GM10248 (cell line): ENCODE measurements around the gene TMC5.

Experiments
- CTCF ChIA-PET: fragments of 300-600 bp; sonication (Branson Sonifier 250); formaldehyde crosslinking; extraction: SDS; loops from one replicate; lab custom pipeline; 2021; ENCODE audit warnings: antibody characterized with exemption; lab: Yijun Ruan, JAX
- POLR2A ChIA-PET: fragments of 350-650 bp; sonication (Branson Sonifier 250); formaldehyde crosslinking; extraction: SDS; loops from one replicate; lab custom pipeline; 2020; ENCODE audit warnings: antibody characterized with exemption; lab: Yijun Ruan, JAX
- DNase-seq: peaks from one replicate; pipeline ENCODE4 v3.0.0; 2012; ENCODE audit errors: extremely low spot score
- TF ChIP-seq, protein P1 (sequence below): IDR thresholded peaks from 2 replicates; pipeline ENCODE4 v1.5.1; 2012; ENCODE audit warnings: mild to moderate bottlenecking, low read depth; ENCODE audit errors: extremely low read depth, missing control alignments, control extremely low read depth

Gene TMC5

DNA sequence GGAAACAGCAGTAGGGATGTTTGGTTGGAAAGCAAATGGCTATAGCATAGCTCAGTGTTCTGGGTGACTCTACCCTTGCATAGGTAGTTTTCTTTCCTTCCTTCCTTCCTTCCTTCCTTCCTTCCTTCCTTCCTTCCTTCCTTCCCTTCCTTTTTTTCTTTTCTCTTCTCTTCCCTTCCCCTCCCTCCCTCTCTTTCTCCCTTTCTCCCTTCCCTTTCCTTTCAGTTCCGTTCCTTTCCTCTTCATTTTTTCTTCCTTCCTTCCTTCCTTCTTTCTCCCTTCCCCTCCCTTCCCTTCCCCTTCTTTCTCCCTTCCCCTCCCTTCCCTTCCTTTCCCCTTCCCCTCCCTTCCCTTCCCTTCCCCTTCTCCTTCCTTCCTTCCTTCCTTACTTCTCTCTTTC is 72.9 kb downstream of the TMC5 start:
- TF ChIP-seq, protein P1, sequence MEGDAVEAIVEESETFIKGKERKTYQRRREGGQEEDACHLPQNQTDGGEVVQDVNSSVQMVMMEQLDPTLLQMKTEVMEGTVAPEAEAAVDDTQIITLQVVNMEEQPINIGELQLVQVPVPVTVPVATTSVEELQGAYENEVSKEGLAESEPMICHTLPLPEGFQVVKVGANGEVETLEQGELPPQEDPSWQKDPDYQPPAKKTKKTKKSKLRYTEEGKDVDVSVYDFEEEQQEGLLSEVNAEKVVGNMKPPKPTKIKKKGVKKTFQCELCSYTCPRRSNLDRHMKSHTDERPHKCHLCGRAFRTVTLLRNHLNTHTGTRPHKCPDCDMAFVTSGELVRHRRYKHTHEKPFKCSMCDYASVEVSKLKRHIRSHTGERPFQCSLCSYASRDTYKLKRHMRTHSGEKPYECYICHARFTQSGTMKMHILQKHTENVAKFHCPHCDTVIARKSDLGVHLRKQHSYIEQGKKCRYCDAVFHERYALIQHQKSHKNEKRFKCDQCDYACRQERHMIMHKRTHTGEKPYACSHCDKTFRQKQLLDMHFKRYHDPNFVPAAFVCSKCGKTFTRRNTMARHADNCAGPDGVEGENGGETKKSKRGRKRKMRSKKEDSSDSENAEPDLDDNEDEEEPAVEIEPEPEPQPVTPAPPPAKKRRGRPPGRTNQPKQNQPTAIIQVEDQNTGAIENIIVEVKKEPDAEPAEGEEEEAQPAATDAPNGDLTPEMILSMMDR = no peak
- CTCF ChIA-PET = interaction anchor here (0.6 to 1.6 kb wide), 3 partner anchors 9 to 101 kb away, joined by 3 to 10 read pairs (median 3); no protein-coding TSS in a partner anchor
- POLR2A ChIA-PET = no interaction called here

DNA sequence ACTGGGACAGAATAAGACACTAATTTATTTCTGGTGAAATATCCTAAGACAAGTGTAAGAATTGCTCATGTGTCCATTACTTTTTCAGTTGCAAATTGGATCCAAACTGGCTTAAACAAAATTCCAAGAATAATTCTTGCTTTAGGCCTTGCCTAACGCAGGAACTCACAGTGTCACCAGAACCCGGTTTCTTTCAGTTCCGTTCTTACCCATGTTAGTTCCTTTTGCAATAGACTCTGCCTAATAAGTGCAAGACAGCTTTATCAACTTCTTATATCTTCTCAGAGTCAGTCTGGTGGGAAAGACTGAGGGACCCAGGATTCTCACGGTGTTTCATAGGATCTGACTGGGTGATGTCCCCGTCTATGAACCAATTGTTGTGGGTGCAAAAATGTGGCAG is 79.5 kb downstream of the TMC5 start:
- TF ChIP-seq, protein P1 = no peak
- POLR2A ChIA-PET = no interaction called here
- CTCF ChIA-PET = no interaction called here
- DNase-seq = no peak

More for the DNA sequence above, 72.9 kb downstream of the TMC5 start:
- DNase-seq = no peak

DNA sequence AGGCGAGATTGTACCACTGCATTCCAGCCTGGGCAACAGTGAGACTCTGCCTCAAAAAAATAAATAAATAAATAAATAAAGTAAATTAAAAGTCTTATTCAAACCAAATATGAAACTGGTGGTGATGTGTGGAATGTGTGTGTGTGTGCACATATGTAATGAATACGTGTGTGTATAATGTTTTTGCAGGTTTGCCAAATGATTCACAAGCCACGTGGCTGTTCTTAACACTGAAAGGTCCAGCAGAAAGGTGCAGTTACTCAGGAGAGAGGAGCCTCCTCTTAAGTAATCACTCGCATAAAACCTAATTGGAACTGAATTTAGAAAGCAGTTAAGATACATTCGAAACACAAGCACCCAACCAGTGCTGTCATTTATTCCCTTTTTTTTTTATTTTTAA is 81.3 kb downstream of the TMC5 start:
- DNase-seq = no peak
- ChIA-PET POLR2A (no interaction called here), CTCF (no interaction called here)
- TF ChIP-seq, protein P1 = no peak

DNA sequence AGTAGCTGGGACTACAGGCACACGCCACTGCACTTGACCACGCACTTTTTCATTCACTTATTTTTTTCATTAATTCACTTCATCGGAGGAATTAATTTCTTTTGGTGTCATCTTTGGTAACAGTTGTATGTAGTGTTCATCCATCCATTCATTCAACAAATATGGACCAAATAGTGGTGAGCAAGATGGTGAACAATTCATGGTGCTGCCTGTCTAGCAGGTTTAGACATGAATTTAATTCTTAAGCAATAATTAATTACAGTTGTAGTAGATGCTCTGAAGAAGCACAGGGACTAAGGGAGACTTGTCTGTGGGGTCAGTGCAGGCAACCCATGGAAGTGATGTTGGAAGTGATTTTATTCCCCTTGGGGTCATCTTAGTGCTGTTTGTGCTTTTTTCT is 81.8 kb downstream of the TMC5 start:
- ChIA-PET POLR2A (no interaction called here), CTCF (no interaction called here)
- DNase-seq = no peak
- TF ChIP-seq, protein P1 = no peak

DNA sequence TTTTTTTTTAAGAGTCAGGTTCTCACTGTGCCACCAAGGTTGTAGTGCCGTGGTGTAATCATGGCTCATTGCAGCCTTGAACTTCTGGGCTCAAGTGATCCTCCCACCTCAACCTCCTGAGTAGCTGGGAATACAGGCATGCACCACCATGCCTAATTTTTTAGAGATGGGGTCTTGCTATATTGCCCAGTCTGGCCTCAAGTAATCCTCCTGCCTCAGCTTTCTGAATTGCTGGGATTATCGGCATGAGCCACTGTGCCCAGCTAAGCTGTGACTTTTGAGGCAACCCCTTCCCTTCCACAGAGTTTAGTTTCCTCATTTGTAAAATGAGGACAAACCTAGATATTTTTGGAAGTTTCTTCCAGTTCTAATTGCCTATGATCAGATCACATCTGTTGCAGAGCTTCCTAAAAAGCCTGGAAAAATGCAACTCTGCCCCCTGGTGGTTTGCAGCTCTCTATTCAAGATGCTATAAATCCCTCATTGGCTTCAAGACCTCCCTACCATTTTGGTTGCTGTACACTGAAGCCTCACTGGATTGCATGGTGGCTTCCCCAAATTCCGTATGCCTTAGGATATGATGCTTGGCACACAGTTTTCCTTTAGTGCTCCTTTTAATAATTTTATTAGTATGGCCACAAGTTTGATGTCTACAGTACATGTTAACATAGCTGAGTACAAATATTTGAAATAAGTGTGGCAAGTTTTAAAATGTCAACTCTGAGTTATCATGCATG is 84.9 kb downstream of the TMC5 start:
- CTCF ChIA-PET = interaction anchor here (0.7 to 4.1 kb wide), 37 partner anchors 9 to 749 kb away, joined by 3 to 73 read pairs (median 4); partner anchors contain the start of gene CCP110
- peak; percentile 54 for DNase-seq
- TF ChIP-seq, protein P1 = peak; percentile 51
- POLR2A ChIA-PET = no interaction called here

DNA sequence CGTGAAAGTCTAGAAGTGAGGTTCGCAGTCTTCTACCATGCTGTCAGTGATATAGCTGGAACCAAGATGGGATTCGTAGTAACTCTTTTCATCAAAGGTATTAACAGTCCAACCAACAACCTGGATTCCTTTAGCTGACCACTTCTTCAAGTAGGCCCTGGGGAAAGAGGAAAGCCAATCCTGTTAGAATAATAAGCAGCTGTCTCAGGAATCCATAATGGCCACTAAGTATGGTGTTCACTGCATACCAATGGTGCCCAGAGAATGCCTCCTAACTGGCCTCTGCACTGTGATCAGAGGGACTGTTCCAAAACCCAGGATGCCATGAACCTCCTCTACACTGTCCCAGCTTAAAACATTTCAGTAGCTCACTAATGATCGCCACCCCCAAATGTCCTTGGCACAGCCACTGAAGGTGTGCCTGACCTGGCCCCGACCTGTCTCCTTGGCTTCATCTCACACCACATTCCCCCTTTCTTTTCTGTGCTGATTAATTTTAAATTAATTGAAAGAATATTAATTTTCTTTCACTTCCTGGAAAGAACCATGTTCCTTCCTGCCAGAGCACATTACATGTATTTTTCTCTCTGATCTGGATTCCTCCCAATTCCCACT is 85.9 kb downstream of the TMC5 start:
- no peak for DNase-seq
- ChIA-PET POLR2A (interaction anchor here (0.5 kb wide), 1 partner anchor 706 kb away, joined by 3 read pairs; no protein-coding TSS in a partner anchor), CTCF (interaction anchor here (0.6 to 4.1 kb wide), 27 partner anchors 9 to 417 kb away, joined by 3 to 73 read pairs (median 4); partner anchors contain the start of gene GDE1)
- TF ChIP-seq, protein P1 = no peak
